Measurements from ENCODE around the gene ACTRT2. TPM values are rescaled to one million over a fixed set of nuclear protein-coding genes. Genes with fewer than 3 reads are reported as not detected.

Gene ACTRT2
- total RNA-seq, 1 experiment from 2014 or later: not detected

GRCh38 chr1:3068564-3069431 lies 47.5 kb downstream of the ACTRT2 start, which contains the start of gene PRDM16:
TSS of gene PRDM16 (plus strand) at chr1:3069203. CDS start at chr1:3069260, 57 bp downstream.
- peak; percentile 9 for DNase-seq
- no peaks in the 10 kb centered on the region for H3K4me1 Mint-ChIP-seq (ENCODE audit: low read depth, unreplicated experiment)
- H3K4me3 Mint-ChIP-seq (ENCODE audit: low read depth, unreplicated experiment): peak within 1 kb of the TSS; percentile 61
- H3K27me3 Mint-ChIP-seq (ENCODE audit: unreplicated experiment): peaks cover 48% of the 10 kb centered on the region
- H3K27ac Mint-ChIP-seq (ENCODE audit: unreplicated experiment): no peak within 1 kb of the TSS
- TF ChIP-seq CTCF (IDR thresholded peaks at IDR 0.05; ENCODE audit: unreplicated experiment): no peak
- no TSS peak for BruUV-seq (replicated peaks)
- no peaks in the 10 kb centered on the region for H3K9me3 Mint-ChIP-seq (ENCODE audit: low read depth, unreplicated experiment)
- intact Hi-C loops (cut with micrococcal nuclease; ENCODE audit: unreplicated experiment): no loop called here
- CTCF ChIA-PET: no interaction called here
- peaks cover 16% of the 10 kb centered on the region for H3K36me3 Mint-ChIP-seq (ENCODE audit: insufficient read depth, unreplicated experiment)

GRCh38 chr1:3069491-3070308 lies 48.4 kb downstream of the ACTRT2 start:
- Mint-ChIP-seq H3K4me3 (ENCODE audit: low read depth, unreplicated experiment) (peak overlapping the region; percentile 61), H3K27me3 (ENCODE audit: unreplicated experiment) (peaks cover 47% of the 10 kb centered on the region), H3K36me3 (ENCODE audit: insufficient read depth, unreplicated experiment) (peaks cover 16% of the 10 kb centered on the region), H3K4me1 (ENCODE audit: low read depth, unreplicated experiment) (no peaks in the 10 kb centered on the region), H3K9me3 (ENCODE audit: low read depth, unreplicated experiment) (no peaks in the 10 kb centered on the region), H3K27ac (ENCODE audit: unreplicated experiment) (no peak overlapping the region)
- peak; percentile 42 for DNase-seq
- BruUV-seq (replicated peaks): no TSS peak
- TF ChIP-seq CTCF (IDR thresholded peaks at IDR 0.05; ENCODE audit: unreplicated experiment): no peak
- CTCF ChIA-PET: no interaction called here
- intact Hi-C loops (cut with micrococcal nuclease; ENCODE audit: unreplicated experiment): no loop called here

GRCh38 chr1:3070309-3070643 lies 49.0 kb downstream of the ACTRT2 start:
- Mint-ChIP-seq H3K36me3 (ENCODE audit: insufficient read depth, unreplicated experiment) (peaks cover 16% of the 10 kb centered on the region), H3K4me3 (ENCODE audit: low read depth, unreplicated experiment) (no peak overlapping the region), H3K9me3 (ENCODE audit: low read depth, unreplicated experiment) (no peaks in the 10 kb centered on the region), H3K4me1 (ENCODE audit: low read depth, unreplicated experiment) (no peaks in the 10 kb centered on the region), H3K27me3 (ENCODE audit: unreplicated experiment) (peaks cover 41% of the 10 kb centered on the region), H3K27ac (ENCODE audit: unreplicated experiment) (no peak overlapping the region)
- CTCF ChIA-PET: no interaction called here
- intact Hi-C loops (cut with micrococcal nuclease; ENCODE audit: unreplicated experiment): no loop called here
- TF ChIP-seq CTCF (IDR thresholded peaks at IDR 0.05; ENCODE audit: unreplicated experiment): no peak
- no TSS peak for BruUV-seq (replicated peaks)
- no peak for DNase-seq

- BruUV-seq (replicated peaks): no TSS peak
- no peaks in the 10 kb centered on the region for H3K9me3 Mint-ChIP-seq (ENCODE audit: low read depth, unreplicated experiment)
- DNase-seq: no peak
- H3K4me1 Mint-ChIP-seq (ENCODE audit: low read depth, unreplicated experiment): no peaks in the 10 kb centered on the region
- TF ChIP-seq CTCF (IDR thresholded peaks at IDR 0.05; ENCODE audit: unreplicated experiment): no peak
- intact Hi-C loops (cut with micrococcal nuclease; ENCODE audit: unreplicated experiment): no loop called here
- peaks cover 35% of the 10 kb centered on the region for H3K27me3 Mint-ChIP-seq (ENCODE audit: unreplicated experiment)
- H3K27ac Mint-ChIP-seq (ENCODE audit: unreplicated experiment): no peak overlapping the region
- CTCF ChIA-PET: no interaction called here
- H3K36me3 Mint-ChIP-seq (ENCODE audit: insufficient read depth, unreplicated experiment): peaks cover 16% of the 10 kb centered on the region
- H3K4me3 Mint-ChIP-seq (ENCODE audit: low read depth, unreplicated experiment): no peak overlapping the region
Measured at GRCh38 chr1:3070644-3071564, 49.6 kb downstream of the ACTRT2 start.

Data from Calu3 (cell line).